HepG2 (cell line): ENCODE results near the gene GAS2L1. TPM values are rescaled to one million over a fixed set of nuclear protein-coding genes. Genes with fewer than 3 reads are reported as not detected.

Experiments
- CENPBD1 ChIP-seq: sonication (generic); formaldehyde crosslinking; IDR thresholded peaks from 2 replicates; pipeline ENCODE4 v1.8.0; 2022; ENCODE audit warnings: missing genetic modification reagents, low read depth, mild to moderate bottlenecking, borderline replicate concordance
- GPBP1L1 ChIP-seq: sonication (generic); formaldehyde crosslinking; IDR thresholded peaks from 2 replicates; pipeline ENCODE4 v1.5.0; 2020; ENCODE audit warnings: mild to moderate bottlenecking, missing genetic modification reagents
- KLF6 ChIP-seq: IDR thresholded peaks from 2 replicates; pipeline ENCODE4 v1.8.0; 2016; ENCODE audit warnings: missing biosample characterization, missing genetic modification reagents
- TEF ChIP-seq: sonication (generic); formaldehyde crosslinking; IDR thresholded peaks from 2 replicates; pipeline ENCODE4 v1.5.0; 2020; ENCODE audit warnings: missing genetic modification reagents
- ZNF350 ChIP-seq: sonication (generic); formaldehyde crosslinking; IDR thresholded peaks from 2 replicates; pipeline ENCODE4 v1.4.0; 2020; ENCODE audit warnings: mild to moderate bottlenecking, low read depth, missing genetic modification reagents, borderline replicate concordance
- ZNF431 ChIP-seq: sonication (generic); formaldehyde crosslinking; IDR thresholded peaks from 2 replicates; pipeline ENCODE4 v1.9.0; 2022; ENCODE audit warnings: missing genetic modification reagents, low read depth, mild to moderate bottlenecking, borderline replicate concordance
- ZNF562 ChIP-seq: sonication (generic); formaldehyde crosslinking; IDR thresholded peaks from 2 replicates; pipeline ENCODE4 v1.8.0; 2022; ENCODE audit warnings: missing genetic modification reagents, borderline replicate concordance
- ZNF670 ChIP-seq: sonication (generic); formaldehyde crosslinking; IDR thresholded peaks from 2 replicates; pipeline ENCODE4 v1.8.0; 2022; ENCODE audit warnings: mild to moderate bottlenecking, missing genetic modification reagents, borderline replicate concordance
- ZNF768 ChIP-seq: sonication (generic); formaldehyde crosslinking; IDR thresholded peaks from 2 replicates; pipeline ENCODE4 v1.4.0; 2020; ENCODE audit warnings: missing genetic modification reagents
- polyA plus RNA-seq, 8 experiments: library from polyadenylated mRNA; depleted of rRNA in 3 of 8; stranded (reverse) in 7 of 8; unstranded in 1 of 8; fragments of >200 nt; fragmentation: Illumina TruSeq in 4 of 8; extraction: Trizol in 4 of 8; gene quantifications; 2 replicates each; pipeline versions ENCODE4 v1.2.1 to v1.2.3, GENCODE V29; 2011 to 2016; ENCODE audit warnings: low read depth in 4 of 8, missing spikeins in 1 of 8, mixed read lengths in 1 of 8; ENCODE audit not compliant: insufficient read depth in 1 of 8
- total RNA-seq, 5 experiments: library from RNA; depleted of rRNA; stranded (reverse); fragments of >200 nt; fragmentation: Illumina TruSeq; extraction: Trizol; gene quantifications; 2 replicates each; pipeline ENCODE4 v1.2.3, GENCODE V29; 2016; ENCODE audit warnings: low read depth in 1 of 5
- TF ChIP-seq, protein P1 (sequence below): sonication (generic); formaldehyde crosslinking; IDR thresholded peaks from 2 replicates; pipeline ENCODE4 v1.5.1; 2020; ENCODE audit warnings: mild to moderate bottlenecking, moderate library complexity, missing genetic modification reagents

The GAS2L1 gene
- total and polyA plus RNA-seq, 2 of the 13 experiments (the other 11 are each of a cell fraction or from before 2014, with no cell fraction given): 1.8 to 3.3 TPM

- TF ChIP-seq, protein P1, sequence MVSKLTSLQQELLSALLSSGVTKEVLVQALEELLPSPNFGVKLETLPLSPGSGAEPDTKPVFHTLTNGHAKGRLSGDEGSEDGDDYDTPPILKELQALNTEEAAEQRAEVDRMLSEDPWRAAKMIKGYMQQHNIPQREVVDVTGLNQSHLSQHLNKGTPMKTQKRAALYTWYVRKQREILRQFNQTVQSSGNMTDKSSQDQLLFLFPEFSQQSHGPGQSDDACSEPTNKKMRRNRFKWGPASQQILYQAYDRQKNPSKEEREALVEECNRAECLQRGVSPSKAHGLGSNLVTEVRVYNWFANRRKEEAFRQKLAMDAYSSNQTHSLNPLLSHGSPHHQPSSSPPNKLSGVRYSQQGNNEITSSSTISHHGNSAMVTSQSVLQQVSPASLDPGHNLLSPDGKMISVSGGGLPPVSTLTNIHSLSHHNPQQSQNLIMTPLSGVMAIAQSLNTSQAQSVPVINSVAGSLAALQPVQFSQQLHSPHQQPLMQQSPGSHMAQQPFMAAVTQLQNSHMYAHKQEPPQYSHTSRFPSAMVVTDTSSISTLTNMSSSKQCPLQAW (CRISPR knock-in tag): no peak
- TF ChIP-seq ZNF768 (0 out of 2 replicates have a peak, but pooled peaks have one; percentile 23), KLF6 (no peak), ZNF431 (no peak), TEF (CRISPR knock-in tag) (no peak), ZNF562 (CRISPR knock-in tag) (no peak), ZNF670 (CRISPR knock-in tag) (no peak), CENPBD1 (no peak), GPBP1L1 (CRISPR knock-in tag) (no peak), ZNF350 (CRISPR knock-in tag) (no peak)
Observed at GRCh38 chr22:29315286-29316140, 9.1 kb downstream of the GAS2L1 start, which contains the start of gene RASL10A (continued).
